ENCODE data around the gene PBX1. TPM values are rescaled to one million over a fixed set of nuclear protein-coding genes. Genes with fewer than 3 reads are reported as not detected.

The PBX1 gene
- total and polyA plus RNA-seq, 4 donors, result 2.2 to 17.3 (median 5.1) TPM

DNA sequence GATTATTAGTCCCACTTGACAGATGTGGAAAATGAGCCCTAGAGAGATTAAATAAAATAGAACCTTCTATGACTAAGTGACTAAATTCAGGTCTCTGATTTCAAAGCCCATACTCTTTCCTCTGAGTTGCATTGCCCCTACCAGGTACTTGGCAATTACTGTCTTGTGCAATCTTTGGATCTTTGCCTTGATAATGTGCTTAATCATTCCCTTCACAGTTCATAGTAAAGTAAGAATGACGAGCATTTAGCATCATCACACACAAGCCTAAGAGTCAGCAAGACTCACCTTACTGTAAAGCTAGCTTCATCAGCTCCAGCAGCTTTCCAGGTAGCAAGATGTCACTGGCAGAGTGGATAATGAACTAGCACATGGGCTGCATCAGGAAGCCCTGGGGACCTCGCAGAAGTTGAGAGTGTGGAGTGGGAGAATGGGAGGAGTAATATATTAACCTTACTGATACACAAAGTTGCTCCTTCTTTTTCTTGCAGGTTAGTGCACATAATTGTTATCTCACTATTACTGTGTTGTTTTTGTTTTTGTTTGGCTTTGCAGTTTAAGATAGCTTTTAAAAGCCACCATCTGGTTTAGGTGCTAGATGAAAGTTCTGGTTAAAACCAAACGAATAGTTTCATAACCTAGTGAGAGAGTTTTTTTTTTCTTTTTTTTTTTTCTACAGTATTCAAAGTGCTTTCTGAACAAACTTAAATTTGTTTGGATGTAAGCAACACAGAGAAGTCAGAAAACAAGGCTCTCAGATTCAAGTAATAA is 71.8 kb downstream of the PBX1 start:
- H3K27ac ChIP-seq (ENCODE audit: low read depth in 1 of 2, low read length in 2 of 2), result no peak overlapping the region
- TF ChIP-seq HNF4A (conservative IDR thresholded peaks at IDR 0.05), result no peak
- TF ChIP-seq, protein P1, sequence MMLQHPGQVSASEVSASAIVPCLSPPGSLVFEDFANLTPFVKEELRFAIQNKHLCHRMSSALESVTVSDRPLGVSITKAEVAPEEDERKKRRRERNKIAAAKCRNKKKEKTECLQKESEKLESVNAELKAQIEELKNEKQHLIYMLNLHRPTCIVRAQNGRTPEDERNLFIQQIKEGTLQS (IDR thresholded peaks at IDR 0.05), result no peak
- TF ChIP-seq YY1 (IDR thresholded peaks at IDR 0.05), result no peak
- no peak for TF ChIP-seq RXRA (IDR thresholded peaks at IDR 0.05)
- no peak for TF ChIP-seq SP1 (IDR thresholded peaks at IDR 0.05)
- TF ChIP-seq JUND (IDR thresholded peaks at IDR 0.05), result no peak

DNA sequence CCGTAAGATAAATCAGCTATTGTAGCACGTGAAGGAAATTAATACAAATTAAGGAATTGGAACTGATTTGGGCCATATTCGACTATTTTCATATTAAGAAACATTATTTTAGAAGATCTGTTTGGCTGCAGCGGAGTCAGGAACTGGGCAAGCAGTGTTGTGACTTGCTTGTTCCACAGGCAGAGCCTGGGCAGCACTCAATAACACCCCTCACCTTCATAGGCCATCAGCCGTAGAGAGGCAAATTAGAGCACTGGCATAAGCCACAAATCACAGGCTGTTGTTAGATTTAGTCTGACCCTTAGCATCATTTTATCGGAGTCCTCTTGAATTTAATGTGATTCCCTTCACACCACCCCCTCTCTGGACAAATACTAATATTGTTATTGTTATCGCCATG is 72.8 kb downstream of the PBX1 start:
- no peak overlapping the region for H3K27ac ChIP-seq (ENCODE audit: low read depth in 1 of 2, low read length in 2 of 2)
- H3K4me1 ChIP-seq (ENCODE audit: control insufficient read depth in 4 of 4, insufficient read depth in 4 of 4, low read length in 3 of 4), result peaks cover 0 to 8% (median 0%) of the 10 kb centered on the region in 4 donors
- H3K4me3 ChIP-seq (ENCODE audit: low read depth in 1 of 3, low read length in 3 of 3), result no peak overlapping the region
- H3K9me3 ChIP-seq (ENCODE audit: control insufficient read depth in 4 of 4, low read length in 3 of 4), result no peaks in the 10 kb centered on the region
- H3K9ac ChIP-seq (ENCODE audit: low read depth in 1 of 2, low read length in 2 of 2), result no peak overlapping the region
- no peaks in the 10 kb centered on the region for H3K27me3 ChIP-seq (ENCODE audit: control insufficient read depth in 4 of 4, insufficient read depth in 4 of 4, low read length in 3 of 4)
- WGBS, result 91% methylated on average over 7 of the region's 7 CpGs
- no peaks in the 10 kb centered on the region for H3K36me3 ChIP-seq (ENCODE audit: control insufficient read depth in 4 of 4, insufficient read depth in 3 of 4, low read depth in 1 of 4, low read length in 3 of 4)
- TF ChIP-seq YY1 (IDR thresholded peaks at IDR 0.05) (no peak), HNF4A (conservative IDR thresholded peaks at IDR 0.05) (no peak), HNF4G (IDR thresholded peaks at IDR 0.05) (no peak), RXRA (IDR thresholded peaks at IDR 0.05) (no peak), FOXA1 (IDR thresholded peaks at IDR 0.05) (no peak), NR2F2 (IDR thresholded peaks at IDR 0.05) (no peak), TAF1 (conservative IDR thresholded peaks at IDR 0.05) (no peak), JUND (IDR thresholded peaks at IDR 0.05) (no peak), FOXA2 (IDR thresholded peaks at IDR 0.05) (no peak), EGR1 (IDR thresholded peaks at IDR 0.05; ENCODE audit: low read depth in 2 of 2) (no peak), SP1 (IDR thresholded peaks at IDR 0.05) (no peak)
- TF ChIP-seq, protein P1 (IDR thresholded peaks at IDR 0.05), result no peak
- TF ChIP-seq, protein P2, sequence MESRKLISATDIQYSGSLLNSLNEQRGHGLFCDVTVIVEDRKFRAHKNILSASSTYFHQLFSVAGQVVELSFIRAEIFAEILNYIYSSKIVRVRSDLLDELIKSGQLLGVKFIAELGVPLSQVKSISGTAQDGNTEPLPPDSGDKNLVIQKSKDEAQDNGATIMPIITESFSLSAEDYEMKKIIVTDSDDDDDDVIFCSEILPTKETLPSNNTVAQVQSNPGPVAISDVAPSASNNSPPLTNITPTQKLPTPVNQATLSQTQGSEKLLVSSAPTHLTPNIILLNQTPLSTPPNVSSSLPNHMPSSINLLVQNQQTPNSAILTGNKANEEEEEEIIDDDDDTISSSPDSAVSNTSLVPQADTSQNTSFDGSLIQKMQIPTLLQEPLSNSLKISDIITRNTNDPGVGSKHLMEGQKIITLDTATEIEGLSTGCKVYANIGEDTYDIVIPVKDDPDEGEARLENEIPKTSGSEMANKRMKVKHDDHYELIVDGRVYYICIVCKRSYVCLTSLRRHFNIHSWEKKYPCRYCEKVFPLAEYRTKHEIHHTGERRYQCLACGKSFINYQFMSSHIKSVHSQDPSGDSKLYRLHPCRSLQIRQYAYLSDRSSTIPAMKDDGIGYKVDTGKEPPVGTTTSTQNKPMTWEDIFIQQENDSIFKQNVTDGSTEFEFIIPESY (IDR thresholded peaks at IDR 0.05), result no peak
- TF ChIP-seq, protein P3, sequence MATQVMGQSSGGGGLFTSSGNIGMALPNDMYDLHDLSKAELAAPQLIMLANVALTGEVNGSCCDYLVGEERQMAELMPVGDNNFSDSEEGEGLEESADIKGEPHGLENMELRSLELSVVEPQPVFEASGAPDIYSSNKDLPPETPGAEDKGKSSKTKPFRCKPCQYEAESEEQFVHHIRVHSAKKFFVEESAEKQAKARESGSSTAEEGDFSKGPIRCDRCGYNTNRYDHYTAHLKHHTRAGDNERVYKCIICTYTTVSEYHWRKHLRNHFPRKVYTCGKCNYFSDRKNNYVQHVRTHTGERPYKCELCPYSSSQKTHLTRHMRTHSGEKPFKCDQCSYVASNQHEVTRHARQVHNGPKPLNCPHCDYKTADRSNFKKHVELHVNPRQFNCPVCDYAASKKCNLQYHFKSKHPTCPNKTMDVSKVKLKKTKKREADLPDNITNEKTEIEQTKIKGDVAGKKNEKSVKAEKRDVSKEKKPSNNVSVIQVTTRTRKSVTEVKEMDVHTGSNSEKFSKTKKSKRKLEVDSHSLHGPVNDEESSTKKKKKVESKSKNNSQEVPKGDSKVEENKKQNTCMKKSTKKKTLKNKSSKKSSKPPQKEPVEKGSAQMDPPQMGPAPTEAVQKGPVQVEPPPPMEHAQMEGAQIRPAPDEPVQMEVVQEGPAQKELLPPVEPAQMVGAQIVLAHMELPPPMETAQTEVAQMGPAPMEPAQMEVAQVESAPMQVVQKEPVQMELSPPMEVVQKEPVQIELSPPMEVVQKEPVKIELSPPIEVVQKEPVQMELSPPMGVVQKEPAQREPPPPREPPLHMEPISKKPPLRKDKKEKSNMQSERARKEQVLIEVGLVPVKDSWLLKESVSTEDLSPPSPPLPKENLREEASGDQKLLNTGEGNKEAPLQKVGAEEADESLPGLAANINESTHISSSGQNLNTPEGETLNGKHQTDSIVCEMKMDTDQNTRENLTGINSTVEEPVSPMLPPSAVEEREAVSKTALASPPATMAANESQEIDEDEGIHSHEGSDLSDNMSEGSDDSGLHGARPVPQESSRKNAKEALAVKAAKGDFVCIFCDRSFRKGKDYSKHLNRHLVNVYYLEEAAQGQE (IDR thresholded peaks at IDR 0.05), result no peak
- TF ChIP-seq, protein P4, sequence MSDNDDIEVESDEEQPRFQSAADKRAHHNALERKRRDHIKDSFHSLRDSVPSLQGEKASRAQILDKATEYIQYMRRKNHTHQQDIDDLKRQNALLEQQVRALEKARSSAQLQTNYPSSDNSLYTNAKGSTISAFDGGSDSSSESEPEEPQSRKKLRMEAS (IDR thresholded peaks at IDR 0.05), result no peak
- DNase-seq (ENCODE audit: low spot score), result no peak

More for the DNA sequence above, 71.8 kb downstream of the PBX1 start:
- H3K27me3 ChIP-seq (ENCODE audit: control insufficient read depth in 4 of 4, insufficient read depth in 4 of 4, low read length in 3 of 4), result no peaks in the 10 kb centered on the region
- H3K9ac ChIP-seq (ENCODE audit: low read depth in 1 of 2, low read length in 2 of 2), result no peak overlapping the region
- no peak for DNase-seq (ENCODE audit: low spot score)
- H3K9me3 ChIP-seq (ENCODE audit: control insufficient read depth in 4 of 4, low read length in 3 of 4), result no peaks in the 10 kb centered on the region
- 53% methylated on average over 3 of the region's 3 CpGs for WGBS
- no peaks in the 10 kb centered on the region for H3K36me3 ChIP-seq (ENCODE audit: control insufficient read depth in 4 of 4, insufficient read depth in 3 of 4, low read depth in 1 of 4, low read length in 3 of 4)
- H3K4me3 ChIP-seq (ENCODE audit: low read depth in 1 of 3, low read length in 3 of 3), result no peak overlapping the region
- H3K4me1 ChIP-seq (ENCODE audit: control insufficient read depth in 4 of 4, insufficient read depth in 4 of 4, low read length in 3 of 4), result peaks cover 0 to 4% (median 0%) of the 10 kb centered on the region in 4 donors
